Hematopoietic multipotent progenitor cell treated with erythropoietin and hydrocortisone succinate and interleukin-3 and kit ligand, for 6 days (in vitro differentiated cells): Measurements from ENCODE around the gene PRR33.

ENCODE experiments used
- DNase-seq: peaks from one replicate; pipeline ENCODE4 v3.0.0-alpha.2; 2015

Gene PRR33

GRCh38 chr11:1927848-1928469, 36.3 kb upstream of the PRR33 start:
- DNase-seq, result no peak

GRCh38 chr11:1927026-1927847, 35.5 kb upstream of the PRR33 start:
- no peak for DNase-seq

DNA sequence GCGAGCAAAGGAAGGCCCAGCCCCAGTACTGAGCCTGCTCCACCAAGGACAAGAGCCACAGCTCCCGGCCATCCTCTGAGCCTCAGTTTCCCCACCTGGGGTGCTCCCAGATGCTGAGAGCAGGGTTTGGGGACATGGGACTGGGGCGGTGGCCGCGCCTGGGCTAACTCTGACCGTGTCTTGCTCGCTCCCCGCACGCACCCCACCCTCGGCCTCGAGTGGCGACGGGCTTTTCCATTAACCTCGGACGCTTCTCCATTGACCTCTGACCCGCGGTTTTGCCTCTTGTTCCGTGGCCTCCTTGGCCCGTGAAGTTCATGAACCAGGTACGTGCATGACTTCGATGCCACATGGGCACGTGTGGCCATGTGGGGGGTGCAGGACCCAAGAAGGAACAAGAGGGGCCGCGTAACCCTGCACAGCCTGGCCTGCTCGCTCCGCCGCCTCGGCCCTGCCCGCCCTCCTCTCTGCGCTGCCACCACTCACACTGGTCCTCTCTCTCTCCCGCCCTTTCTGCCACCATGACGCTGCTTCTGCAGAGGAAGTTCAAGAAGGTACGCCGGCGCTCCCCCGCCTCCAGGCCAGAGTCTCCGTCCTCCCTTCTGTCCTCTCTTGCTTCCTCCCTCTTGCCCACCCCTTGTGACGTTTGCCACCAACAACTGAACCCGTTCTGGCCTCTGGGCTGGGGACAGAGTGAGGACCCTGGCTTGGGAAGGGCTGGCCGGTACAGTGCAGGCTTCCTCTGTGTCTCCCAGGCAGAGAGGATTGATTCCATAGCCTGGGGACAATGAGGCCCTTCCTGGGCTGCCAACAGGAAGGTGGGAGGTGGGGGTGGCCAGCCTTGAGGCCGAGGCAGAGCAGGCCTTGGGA, 34.7 kb upstream of the PRR33 start:
- peak; percentile 39 for DNase-seq

DNA sequence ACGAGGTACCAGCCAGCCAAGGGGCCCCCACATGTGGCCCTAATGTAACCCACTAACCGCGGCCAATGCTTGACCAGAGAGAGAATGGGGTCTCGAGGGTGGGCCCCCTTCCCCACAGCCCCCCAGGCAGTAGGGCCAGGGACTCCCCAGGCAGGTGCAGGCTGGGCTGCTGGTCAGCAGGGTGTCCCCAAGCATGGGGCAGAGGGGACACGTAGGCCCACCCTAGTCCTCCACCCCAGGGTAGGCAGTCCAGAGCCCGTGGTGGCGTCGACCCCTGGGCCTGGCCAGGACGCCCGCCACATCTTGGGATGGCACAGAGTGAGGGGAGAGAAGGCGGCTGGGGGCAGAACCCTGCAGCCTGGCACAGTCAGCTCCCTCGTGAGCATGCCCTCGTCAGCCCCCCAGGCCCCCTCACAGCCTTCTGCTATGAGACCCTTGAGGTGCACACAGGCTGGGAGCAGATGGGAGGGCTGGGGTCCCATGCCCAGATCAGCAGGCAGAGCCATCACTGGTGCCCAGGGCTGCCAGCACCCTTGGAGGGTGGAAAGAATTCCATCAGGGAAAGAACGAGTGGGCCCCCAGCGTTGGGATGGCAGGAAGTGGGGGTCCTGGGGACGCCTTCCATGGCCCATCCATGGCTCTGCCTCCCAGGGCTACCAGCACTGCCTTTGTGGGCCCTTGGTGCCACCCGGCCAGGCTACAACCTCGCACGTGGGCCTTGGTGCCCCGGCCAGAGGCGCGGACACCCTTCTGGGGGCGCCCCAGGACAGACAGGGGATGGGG, 33.9 kb upstream of the PRR33 start:
- DNase-seq, result no peak

DNA sequence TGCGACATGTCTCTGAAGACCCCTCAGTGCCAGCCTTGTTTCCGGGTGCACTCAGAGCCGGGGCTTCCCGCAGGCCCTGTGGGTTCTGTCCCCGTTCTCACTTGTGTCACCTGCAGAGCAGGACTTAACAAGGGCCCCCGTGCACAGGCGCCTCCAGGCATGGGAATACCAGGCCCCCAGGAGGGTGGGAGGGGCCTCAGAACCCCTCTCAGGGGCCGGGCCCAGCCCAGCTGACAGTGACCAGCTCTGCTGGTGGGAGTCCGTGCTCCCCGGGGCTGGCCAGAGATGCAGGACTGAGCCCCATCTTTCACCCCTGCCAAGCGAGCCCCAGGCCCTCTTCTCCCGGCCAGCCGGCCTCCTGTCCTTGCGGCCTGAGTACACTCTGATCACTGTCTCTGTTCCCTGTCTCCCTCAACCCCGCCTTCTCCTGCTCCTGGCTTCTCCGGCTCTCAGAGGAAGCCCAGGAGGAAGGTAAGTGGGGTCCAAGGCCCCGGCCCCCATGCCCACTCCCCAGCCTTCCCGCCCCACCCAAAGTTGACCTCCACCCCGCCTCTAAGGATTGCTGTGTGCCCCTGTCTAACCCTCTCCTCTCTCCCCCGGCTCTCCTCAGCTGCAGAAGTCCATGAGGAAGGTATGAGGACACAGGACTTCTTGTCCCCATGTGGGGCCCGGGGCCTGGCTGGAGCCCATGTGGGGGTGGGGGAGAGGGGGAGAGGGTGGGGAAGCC, 33.1 kb upstream of the PRR33 start:
- DNase-seq, result no peak

DNA sequence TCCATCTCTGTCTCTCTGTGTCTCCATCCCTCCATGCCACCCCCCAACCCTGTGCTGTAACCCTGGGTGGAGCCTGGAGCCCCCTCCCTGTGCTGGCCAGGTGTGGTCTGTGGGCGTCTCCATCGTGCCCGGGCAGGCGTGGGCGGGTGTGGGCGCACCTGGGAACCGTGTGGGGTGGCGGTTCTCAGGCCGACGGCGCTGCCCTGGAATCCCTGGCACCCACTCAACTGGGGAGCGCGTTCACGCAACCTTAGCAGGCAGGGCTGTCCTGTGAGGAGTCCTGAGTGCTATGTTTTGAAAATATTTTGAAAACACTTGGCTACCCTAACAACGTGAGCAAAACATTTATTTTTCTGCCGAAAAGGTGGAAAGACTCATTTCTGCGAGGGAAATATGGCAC, 32.5 kb upstream of the PRR33 start:
- DNase-seq, result no peak

DNA sequence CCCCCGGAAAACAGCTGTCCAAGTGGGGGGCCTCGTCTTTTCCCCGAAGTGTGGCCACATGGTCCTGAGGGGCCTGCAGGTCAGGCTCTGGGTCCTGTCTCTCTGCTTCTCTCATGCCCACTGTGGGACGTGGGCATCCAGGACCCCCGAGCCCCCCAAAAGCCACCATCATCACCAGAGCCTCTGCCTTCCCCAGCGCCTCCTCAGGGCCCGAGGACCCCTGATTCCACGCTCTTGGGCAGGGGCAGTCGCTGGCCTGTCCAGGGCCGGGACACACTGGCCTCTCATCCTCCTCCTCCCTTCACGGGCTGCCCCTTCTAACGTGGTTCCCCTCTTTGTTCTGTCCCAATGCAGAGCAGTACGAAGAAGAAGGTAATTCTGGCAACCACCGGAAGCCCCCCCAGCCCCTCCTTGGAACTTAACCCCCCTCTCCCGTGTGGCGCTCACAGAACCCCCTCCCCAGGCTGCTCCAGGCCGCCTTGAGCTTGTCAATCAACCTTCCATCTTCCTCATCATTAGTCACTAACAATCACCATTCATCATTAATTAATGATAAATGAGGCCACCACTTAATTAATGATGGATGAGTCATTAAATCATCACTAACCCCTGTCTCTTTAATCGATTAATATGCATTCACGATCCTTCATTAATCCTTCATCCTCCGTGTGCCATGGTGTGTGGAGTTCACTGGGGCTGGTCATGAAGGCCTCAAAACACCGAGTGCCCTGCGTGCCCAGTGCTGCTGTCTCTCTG, 31.7 kb upstream of the PRR33 start:
- DNase-seq, result no peak

DNA sequence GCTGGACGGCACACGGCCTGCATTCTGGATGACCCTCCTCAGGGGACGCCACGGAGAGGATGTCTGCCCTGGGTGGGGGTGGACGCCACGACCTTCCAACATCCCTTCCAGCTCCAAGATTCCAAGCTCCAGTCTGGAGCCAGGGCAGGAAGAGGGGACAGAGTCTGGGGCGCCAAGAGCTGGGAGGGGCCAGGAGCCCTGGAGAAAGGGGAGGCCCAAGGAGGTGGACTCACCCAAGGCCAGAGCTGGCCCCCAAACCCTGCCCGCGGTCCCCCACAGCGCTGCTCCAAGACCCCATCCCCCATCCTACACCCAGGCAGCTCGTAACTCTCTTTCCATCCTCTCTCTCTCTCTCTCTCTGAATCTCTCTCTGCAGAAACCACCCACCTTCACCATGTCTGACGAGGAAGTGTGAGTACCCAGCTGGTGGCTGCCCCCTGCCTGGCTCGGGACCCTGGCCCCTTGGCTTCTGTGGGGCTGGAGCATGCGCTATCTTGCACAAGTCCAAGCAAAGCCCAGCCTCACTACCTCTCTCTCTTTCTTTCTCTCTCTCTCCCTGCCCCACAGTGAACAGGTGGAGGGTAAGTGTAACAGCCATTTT, 30.9 kb upstream of the PRR33 start:
- DNase-seq, result no peak

DNA sequence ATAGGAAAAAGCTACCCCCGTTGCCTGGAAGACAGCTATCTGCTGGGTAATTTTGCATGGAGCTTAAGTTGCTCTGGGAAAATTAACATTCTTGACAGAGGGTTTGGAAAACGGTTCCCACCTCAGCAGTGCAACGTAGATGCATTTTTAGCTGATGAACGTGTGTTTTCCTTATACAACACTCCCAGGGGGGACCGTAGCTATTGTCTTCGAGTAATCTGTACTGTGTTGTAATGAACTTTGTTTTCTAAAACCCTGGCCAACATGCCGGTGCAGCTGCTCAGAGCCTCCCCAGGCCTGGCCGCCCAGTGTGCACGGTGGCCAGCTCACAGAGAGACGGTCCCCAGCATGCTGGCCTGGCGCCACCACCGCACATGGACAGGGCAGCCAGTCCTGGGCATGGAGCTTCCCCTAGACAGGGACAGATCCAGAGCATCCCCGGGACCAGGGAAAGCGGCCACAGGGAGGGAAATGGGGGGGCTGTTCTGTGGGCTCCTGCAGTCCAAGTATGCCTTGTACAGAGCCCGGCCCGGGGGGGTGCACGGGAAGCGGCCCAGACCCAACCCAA, 30.0 kb upstream of the PRR33 start:
- no peak for DNase-seq

DNA sequence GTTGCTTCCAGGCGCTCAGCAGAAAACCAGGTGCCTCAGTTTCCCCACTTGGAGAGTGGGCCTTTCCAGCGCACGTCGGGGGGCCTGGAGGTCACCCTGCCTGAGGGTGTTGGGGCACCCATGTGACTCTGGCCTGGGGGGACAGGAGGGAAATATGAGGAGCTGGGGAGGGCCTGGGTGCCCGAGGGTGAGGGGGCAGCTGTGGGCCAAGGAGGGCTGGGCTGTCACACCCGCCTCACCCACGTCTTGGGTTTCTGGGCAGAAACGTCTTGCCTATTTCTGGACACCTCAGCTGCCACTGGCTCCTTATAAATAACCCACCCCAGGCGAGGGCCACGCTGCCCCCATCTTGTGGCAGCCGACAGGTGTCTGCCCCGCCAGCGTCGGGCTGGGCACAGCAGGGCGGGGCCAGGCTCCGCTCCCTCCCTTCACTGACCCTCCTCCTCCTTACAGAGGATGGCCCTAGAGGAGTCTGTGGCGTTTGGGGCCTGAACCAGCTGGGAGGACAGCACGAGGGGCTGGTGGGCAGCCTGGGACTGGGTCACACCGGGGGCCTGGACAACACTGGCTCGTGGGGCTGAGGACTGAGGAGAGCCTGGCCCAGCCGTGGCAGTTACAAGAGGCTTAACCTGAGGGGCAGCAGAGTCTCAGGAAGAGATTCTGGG, 29.3 kb upstream of the PRR33 start:
- no peak for DNase-seq

- no peak for DNase-seq
Measured at GRCh38 chr11:1920128-1920908, 28.6 kb upstream of the PRR33 start.

- no peak for DNase-seq
Measured at GRCh38 chr11:1919391-1920127, 27.9 kb upstream of the PRR33 start, which contains the start of gene TNNT3. Gene TNNT3 (plus strand): TSS chr11:1919703. CDS start chr11:1922875, 3,172 bp downstream.

- DNase-seq, result no peak
Measured at GRCh38 chr11:1918436-1919315, 27.0 kb upstream of the PRR33 start.

DNA sequence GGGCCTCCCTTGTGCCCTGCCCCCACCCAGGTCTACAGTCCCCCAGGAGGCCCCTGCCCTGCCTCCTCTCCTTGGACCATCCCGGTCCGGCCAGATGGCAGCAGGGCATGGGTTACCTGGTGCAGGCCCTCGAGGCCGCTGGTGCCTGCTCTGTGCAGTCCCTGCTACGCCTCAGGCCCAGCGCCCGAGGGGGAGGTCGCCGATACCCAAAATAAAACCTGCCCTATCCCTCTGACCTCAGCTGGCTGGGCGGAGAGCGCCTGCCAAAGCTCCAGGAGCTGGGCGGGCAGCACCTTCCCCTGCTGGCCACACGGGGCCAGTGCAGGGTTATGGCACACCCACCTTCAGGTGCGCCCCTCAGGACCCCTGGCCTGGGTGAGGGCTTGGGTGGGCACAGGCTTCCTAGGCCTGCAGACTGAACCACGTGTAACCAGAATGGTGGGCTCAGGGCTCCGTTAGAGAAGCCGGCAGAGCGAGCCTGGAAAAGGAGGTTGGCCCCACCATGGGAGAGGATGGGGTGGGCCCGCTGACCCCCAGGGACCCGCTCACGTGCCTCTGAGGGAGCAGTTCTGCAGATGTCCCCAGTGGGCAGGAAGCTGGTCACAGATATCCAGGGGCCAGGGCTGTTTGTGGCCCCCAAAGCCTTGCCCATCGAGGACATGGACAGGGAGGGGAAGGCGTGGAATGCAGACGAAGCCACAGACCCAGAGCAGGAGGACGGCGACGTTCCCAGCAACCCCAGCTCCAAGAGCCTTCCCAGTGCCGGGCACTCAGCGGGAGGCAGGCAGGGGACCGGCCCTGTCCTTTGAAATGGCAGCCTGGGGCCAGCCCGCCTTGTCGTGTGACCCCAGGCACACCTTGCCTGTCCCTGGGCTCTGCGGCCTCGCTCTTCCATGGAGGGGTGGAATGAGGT, 26.1 kb upstream of the PRR33 start:
- DNase-seq, result no peak

DNA sequence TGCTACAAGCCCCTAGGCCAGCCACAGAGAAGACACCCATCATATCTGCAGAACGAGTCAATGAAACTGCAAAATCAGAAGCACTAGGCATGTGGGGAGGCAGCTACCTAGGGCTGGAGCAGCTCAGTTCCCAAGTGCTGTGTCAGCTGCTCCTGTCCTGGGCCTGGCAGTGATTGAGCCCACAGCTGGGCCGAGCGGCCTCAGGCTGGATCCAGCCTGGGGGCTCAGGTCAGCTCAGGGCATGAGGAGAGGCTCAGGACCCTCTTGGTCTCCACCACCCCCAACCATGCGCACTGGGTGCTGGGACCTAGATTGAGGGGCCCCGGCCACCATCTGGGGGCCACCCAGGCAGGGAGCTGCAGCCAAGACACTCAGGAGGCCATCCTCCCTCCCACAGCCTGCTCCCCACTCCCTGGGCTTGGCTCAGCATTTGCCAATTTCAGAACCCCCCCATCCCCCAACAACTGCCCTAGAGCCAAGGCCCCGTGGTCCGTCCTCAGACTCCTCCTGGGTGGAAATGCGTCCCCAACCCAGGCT, 25.4 kb upstream of the PRR33 start:
- no peak for DNase-seq
